SH-SY5Y (cell line): Measurements from ENCODE around the gene OLFML3.

Experiments used
- GATA2 ChIP-seq: IDR thresholded peaks from 2 replicates; pipeline ENCODE4 v1.6.1; 2011; ENCODE audit warnings: mild to moderate bottlenecking, low read depth, low read length
- GATA3 ChIP-seq: IDR thresholded peaks from 2 replicates; pipeline ENCODE4 v1.6.1; 2011; ENCODE audit warnings: low read depth, mild to moderate bottlenecking, low read length, moderate library complexity

GRCh38 chr1:114024049-114024448 is 44.8 kb downstream of the OLFML3 start:
- TF ChIP-seq GATA2 (no peak), GATA3 (no peak)
